ENCODE measurements around the gene TMEM130.

DNA sequence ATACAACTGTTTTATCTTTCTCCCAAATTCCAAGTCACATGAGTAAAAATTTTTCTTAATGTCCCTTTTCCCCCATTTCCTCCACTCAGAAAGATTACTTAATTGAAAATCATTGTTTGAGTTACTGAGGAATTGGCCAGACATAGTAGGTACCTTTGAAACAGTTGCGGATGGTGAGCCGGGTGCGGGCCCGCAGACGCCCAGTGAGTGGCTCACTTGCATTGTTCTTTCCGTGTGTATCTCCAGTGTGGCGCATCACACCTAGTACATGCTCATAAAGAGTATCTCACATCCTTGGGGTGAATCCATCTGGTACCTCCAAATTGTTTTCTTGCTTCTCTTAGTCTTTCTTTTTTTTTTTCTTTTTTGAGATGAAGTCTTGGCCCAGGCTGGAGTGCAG lies 22.8 kb upstream of the TMEM130 start:
- TF ChIP-seq, protein P1, sequence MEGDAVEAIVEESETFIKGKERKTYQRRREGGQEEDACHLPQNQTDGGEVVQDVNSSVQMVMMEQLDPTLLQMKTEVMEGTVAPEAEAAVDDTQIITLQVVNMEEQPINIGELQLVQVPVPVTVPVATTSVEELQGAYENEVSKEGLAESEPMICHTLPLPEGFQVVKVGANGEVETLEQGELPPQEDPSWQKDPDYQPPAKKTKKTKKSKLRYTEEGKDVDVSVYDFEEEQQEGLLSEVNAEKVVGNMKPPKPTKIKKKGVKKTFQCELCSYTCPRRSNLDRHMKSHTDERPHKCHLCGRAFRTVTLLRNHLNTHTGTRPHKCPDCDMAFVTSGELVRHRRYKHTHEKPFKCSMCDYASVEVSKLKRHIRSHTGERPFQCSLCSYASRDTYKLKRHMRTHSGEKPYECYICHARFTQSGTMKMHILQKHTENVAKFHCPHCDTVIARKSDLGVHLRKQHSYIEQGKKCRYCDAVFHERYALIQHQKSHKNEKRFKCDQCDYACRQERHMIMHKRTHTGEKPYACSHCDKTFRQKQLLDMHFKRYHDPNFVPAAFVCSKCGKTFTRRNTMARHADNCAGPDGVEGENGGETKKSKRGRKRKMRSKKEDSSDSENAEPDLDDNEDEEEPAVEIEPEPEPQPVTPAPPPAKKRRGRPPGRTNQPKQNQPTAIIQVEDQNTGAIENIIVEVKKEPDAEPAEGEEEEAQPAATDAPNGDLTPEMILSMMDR (IDR thresholded peaks at IDR 0.05; ENCODE audit: low read length): no peak
- TF ChIP-seq EZH2phosphoT487 (IDR thresholded peaks at IDR 0.05; ENCODE audit: low read length) (no peak), EZH2 (optimal IDR thresholded peaks at IDR 0.05; ENCODE audit: low read depth, low read length) (no peak)

All from MM.1S (cell line).